Activated T-helper 1 cell treated with anti-CD3 and anti-CD28 coated beads, Interleukin-2, amount 50 U/mL, for 16 hours (primary cell): Measurements from ENCODE around the gene IL1RAPL2.
"Not testable (repeated sequence)": the region's sequence is repeated elsewhere in the genome, so short reads cannot be mapped to it uniquely, and the experiment has no call there.

Source experiments
- DNase-seq, 2 donors: peaks; one replicate each; pipeline ENCODE4 v3.0.0-alpha.2; 2020; ENCODE audit warnings: low read depth in 1 of 2, low spot score in 1 of 2

Gene IL1RAPL2

DNA sequence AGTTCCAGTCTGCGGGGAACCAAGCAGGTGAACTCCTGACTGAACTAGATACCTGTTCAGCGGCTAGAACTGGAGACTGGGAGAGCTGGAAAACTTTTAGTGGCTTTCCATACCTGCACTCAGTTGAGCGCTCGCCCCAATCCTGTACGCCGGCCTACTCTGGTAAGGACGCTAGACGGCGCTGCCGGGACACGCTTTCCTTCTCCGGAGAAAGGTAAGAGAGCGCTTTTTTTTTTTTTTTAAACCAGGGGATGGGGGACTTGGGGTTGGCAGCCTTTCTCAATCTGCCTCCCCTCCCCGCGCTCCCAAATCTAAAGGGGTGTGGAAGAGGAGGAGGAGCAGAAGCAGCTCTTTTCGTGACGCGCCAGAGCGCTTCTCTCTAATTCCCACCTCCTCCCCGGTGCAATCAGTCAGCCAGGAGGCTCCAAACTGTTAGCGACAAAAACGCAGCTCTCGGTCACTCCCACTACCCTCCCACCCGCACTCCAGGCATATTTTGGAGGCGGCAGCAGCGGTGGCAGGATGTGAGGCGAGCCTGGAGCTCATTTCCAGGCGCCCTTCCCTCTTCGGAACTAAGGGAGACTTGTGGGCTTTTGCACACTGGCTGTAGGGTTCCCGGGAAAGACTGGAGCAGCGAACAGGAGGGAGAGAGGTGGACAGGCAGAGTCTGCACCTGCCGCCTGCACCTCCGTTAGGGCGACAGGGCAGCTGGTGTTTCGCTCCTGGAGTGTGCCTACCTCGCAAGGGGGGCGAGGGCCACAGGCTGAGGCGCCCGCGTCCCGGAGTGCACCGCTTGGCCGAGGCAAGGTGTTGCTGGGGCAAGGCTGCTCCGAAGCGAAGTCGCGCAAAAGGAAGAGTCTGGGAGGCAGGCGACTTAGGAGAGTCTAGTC, at the start of gene IL1RAPL2:
Gene IL1RAPL2, plus strand, starts transcription at position 409 of the 890 bp plus-strand sequence.
- no peak for DNase-seq

- no peak for DNase-seq
Measured at GRCh38 chrX:104522386-104522785, 43.6 kb upstream of the IL1RAPL2 start.

GRCh38 chrX:104523858-104524257, 42.1 kb upstream of the IL1RAPL2 start:
- DNase-seq = no peak

GRCh38 chrX:104539081-104539480, 26.9 kb upstream of the IL1RAPL2 start:
- DNase-seq = no peak

DNA sequence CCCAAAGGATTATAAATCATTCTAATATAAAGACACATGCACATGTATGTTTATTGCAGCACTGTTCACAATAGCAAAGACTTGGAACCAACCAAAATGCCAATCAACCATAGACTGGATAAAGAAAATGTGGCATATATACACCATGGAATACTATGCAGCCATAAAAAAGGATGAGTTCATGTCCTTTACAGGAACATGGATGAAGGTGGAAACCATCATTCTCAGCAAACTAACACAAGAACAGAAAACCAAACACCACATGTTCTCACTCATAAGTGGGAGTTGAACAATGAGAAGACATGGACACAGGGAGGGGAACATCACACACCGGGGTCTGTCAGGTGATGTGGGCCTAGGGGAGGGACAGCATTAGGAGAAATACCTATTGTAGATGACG, 23.6 kb upstream of the IL1RAPL2 start:
- not testable (repeated sequence) for DNase-seq

DNA sequence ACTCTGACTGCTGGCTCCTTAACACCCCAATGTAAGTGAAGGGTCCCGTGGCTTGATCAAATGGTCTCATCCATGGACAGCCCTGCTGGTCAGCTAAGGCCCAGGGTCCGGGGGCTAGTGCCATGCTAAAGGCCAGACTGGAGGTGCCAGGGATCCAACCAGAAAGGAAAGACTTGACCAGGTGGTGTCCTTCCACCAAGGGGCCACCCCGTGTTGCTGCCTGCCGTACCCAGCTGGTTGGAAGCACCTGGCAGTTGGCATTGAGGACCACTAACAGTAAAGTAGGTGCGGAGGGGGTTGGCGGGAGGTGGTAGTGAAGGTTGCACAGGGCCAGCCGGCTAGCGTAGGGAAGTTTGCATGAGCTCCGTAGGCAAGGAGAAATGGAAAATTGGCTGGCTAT, 1.7 kb upstream of the IL1RAPL2 start:
- DNase-seq = no peak

DNA sequence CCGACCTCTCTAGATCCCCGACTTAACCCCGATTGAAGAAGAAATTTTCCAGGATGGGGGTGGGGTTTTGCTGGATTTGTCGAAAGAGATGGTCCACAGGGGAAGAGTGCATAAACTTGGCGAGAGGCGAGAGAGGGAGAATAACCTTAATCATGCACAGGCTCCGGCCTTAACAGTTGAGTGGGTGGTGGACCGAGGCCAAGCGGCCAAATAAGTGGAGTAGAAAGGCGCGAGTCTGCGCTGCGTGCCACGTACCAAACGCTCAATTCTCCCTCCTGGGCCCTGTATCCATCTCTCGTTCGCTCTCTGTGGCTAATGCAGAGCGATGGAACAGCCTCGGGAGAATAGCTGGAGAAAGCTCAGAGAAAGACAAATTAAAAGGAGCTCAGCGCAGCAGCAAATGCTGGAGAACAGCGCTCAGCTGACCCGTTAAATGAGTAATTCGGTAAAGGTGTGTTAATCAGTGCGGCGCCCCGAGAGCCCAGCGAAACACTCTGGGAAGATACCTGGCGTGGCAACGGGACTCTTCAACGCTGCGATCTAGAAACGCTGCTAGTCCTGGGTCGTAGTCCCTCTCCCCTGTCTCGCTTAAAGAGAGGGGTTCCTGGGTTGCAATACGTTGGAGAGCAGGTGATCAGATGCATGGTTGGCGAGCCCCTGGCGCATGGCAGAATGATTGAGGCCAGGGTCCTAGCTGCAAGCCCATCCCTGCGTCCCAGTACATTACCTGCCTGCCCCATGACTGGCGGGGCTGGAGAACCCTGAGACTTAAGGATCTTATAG, 887 bp upstream of the IL1RAPL2 start:
- no peak for DNase-seq

DNA sequence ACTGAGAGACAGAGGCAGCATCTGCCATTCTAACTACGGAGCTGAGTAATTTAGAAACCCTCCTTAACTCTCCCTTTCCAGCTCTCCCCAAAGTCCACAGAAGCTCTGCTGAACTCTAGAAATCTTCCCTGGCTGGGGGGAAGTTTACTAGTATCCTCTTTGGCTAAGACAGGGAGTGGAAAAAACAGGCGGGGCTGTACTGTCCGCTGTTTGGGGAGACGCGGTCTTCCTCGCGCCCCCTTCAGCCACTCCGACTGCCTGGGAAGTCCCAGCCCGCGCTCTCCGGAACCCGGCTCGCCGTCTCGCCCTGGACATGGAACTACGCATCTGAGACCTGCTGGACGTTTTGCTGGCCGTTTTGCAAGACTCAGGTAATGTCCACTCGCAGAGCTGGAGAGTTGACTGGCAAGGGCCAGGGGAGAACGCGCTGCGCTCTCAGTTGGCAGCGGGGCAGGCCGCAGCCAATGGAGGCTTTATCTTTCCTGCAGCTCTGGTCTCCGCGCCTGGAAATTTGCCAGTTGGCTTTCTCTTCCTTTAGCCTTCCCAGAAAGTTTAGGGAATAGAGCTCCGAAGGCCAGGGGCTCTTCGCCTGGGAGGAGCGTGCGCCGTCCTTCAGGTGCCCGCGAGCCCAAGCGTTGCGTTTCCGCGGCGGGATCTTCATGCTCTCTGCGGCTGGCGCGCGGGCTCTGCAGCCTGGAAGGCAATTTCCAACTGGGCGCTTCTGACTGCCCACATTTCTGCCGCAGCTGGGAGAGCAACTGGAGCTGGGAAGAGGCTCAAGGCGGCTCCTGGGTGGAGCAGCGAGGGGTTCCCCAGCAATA, 892 bp downstream of the IL1RAPL2 start:
- no peak for DNase-seq

GRCh38 chrX:104567506-104567905, 1.5 kb downstream of the IL1RAPL2 start:
- no peak for DNase-seq

DNA sequence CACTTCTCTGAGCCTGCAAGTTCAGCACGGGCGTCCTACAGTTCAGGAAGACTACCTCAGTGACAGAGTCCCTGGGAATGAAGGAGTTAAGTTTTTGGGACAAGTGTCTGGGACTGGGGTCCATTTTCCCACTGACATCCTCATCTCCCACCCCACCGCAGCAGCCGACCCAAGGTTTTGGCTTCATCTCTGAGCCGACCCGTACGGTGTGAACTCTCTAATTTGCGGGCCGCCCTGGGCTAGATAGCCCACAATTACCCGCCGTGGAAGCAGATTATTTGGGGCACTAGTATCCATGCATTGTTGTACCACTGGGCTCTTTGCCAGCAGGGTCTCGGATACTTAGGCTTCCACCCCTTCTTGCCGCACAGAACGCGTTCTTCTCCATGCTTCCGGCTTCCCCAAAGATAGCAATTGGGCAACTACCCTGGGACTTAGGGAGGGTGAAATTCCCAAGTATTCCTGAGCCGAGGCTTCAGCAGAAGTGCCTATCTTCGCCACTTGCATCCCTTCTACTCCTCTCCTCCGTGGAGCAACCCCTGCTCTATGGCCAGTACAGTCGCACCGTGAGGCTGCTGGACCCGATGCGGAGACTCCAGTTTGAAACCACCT, 2.4 kb downstream of the IL1RAPL2 start:
- DNase-seq = no peak

DNA sequence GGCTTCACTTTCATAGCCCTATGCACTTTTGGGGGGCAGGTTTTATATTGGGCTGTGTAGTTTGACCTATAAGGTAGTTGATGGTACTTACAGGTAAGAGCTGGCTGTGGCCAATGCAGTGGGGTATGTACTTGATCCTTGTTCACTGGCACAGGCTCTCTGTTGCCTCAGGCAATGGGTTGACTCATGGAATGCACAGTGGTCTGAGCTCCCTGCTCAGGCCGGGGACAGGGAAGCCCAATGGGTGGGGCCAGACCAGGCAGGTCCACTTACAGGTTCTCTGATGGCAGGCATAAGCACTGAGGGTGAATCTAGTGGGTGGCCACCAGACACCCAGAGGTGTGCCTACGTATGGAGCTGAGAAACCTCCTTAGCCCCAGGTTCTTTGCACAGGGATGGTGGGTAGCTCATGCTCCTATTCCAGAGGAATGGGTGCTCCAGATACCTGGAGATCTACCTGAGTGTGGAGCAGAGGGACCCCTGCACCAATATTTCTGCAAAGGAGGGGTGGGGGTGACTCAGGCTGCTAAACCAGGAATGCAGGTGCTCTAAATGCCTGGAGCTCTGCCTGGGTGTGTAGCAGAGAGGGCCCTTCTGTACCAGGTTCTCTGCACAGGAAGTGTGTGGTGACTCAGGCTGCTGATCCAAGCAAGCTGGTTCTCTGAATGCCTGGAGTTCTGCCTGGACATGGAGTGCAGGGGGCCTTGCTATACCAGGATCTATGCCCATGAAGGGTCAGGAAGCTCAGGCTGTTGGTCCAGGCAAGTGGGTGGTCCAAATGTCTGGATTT, 52.3 kb downstream of the IL1RAPL2 start:
- no peak for DNase-seq

DNA sequence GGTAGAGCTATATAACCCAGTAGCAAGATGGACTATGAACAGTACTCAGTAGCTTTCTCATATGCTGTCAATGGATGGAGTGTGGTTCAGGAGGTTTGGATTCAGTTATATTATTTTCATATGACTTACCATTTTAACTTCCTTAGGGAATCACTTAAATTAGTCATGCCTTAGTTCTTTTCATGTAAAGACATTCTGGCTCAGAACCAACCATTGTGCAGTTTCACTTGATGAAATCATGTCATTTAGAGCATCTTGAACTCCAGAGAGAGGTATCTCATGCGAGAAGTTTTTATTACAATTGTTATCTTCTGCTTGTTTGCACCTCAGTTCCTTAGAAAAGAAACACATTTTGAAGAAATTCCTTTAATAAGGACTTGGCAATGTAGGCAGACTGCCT, 55.8 kb downstream of the IL1RAPL2 start:
- DNase-seq = no peak

- DNase-seq = no peak
Measured at GRCh38 chrX:104641176-104641575, 75.2 kb downstream of the IL1RAPL2 start.

DNA sequence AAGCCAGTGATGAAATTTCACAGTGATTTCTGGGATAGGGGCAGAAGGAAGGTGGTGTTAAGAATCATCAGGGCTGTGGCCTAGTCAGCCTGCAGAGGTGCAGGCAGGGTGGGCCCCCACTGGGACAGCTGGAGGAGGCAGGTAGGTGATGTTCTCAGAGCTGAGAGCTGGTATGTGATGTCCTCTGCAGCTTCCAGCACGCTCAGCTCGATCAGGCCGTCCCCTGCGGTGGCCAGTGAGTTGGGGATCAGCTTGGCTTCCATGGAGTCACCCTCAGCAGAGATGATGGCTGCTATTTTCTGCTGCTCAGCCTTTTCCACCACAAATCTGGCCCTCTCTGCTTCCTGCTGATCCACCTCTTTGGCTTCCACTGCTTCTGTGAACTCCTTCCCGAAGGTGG, 81.1 kb downstream of the IL1RAPL2 start:
- DNase-seq = no peak

GRCh38 chrX:104659005-104659744, 93.2 kb downstream of the IL1RAPL2 start:
- no peak for DNase-seq

DNA sequence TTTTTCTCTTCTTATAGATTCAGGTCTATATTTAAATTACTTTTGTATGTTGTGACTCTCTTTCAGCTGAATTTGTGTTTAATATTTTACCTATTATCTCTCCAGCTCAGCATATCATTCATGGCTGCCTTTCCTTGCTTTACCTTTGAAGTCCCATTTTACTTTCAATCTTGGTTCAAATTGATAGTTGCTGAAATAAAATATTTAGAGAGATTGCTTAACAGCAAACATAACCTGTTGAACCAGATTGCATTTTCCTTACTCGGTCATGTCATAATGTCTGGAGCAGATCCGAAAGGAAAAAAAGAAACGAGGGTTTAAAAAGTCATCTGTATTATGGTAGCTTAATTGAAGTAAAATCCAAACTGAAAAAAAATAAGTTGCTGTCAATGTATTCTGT, 94.1 kb downstream of the IL1RAPL2 start:
- DNase-seq = no peak

DNA sequence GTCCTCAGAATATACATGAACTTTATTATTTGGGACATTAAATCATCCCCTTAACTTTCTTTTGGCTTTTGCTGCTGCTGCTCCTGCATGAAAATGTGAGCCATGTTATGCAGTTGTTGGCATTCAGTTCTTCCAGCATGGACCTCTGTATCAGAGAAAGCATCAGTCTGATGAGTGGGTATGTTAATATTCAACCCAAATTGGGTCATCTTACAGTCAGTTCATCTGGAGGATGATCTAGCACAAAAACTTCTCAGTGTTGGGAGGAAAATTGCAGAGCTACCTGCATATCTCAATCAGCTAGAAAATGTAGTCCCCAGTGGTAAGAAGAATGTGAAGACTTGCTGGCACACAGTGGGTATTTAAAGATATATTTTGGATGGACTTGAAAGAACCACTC, 96.7 kb downstream of the IL1RAPL2 start:
- DNase-seq = no peak

DNA sequence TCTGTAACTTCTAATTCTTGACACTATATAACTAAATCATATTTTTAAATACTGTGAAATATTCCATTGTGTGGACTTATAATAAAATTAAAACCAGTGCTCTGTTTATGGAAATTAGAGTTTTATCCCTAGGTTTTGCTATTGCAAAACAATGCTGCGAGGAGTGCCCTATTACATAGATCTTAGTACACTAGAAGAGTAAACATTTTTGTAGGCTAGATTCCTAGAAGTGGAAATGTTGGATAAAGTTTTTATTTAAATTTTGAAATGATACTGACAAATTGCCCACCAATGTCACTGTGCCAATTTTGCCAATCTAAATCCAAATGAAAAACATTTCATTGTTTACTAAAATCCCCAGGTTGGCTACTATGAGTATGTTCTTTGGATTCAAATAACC, 99.7 kb downstream of the IL1RAPL2 start:
- DNase-seq = no peak

GRCh38 chrX:104668550-104668949, 102.6 kb downstream of the IL1RAPL2 start:
- no peak for DNase-seq

DNA sequence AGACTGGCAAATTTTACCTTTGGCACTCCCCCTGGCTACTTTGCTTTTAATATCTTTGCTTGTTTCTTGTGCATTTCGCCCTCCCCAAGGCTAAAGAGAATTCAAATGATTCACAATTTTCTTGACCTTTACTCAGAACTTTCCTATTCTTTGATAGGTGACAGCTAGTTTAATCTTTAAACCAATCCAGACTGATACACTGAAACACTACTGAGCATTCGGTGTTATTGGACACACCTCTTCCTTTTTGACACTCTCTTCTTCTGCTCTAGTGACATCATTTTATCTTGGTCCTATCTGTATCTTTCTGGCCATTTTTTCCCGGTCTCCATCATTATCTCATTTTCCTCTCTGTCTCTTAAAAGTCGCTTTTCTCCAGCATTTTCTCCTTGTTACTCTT, 103.1 kb downstream of the IL1RAPL2 start:
- DNase-seq = no peak
